GM21381 (cell line): ENCODE data around the gene CYP2A7.
"Not testable (repeated sequence)": the region's sequence is repeated elsewhere in the genome, so short reads cannot be mapped to it uniquely, and the experiment has no call there.

ENCODE experiments used
- ATAC-seq: cut with Tn5 transposase; IDR thresholded peaks from one replicate; pipeline ENCODE4 v1.9.1; 2021; ENCODE audit warnings: mild to moderate bottlenecking, moderate library complexity; ENCODE audit not compliant: unreplicated experiment

The CYP2A7 gene, protein sequence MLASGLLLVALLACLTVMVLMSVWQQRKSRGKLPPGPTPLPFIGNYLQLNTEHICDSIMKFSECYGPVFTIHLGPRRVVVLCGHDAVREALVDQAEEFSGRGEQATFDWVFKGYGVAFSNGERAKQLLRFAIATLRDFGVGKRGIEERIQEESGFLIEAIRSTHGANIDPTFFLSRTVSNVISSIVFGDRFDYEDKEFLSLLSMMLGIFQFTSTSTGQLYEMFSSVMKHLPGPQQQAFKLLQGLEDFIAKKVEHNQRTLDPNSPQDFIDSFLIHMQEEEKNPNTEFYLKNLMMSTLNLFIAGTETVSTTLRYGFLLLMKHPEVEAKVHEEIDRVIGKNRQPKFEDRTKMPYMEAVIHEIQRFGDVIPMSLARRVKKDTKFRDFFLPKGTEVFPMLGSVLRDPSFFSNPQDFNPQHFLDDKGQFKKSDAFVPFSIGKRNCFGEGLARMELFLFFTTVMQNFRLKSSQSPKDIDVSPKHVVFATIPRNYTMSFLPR

DNA sequence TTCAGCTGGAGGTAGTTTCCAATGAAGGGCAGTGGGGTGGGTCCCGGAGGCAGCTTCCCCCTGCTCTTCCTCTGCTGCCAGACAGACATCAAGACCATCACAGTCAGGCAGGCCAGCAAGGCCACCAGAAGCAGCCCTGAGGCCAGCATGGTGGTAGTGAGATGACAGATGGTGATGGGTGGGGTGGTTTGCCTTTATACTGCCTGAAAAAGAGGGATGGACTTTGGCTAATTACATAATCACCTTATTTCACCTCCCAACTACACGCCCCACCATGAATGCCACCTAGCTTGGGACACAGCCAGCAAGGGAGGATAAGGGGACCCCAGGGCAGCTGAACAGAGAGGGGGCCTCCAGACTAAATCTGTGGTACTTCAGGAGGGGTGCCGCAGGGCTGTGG lies at the start of gene CYP2A7:
Gene CYP2A7, minus strand, starts transcription at position 170 of the 400 bp plus-strand sequence. Its CDS starts 21 bp downstream, at position 149.
- not testable (repeated sequence) for ATAC-seq

DNA sequence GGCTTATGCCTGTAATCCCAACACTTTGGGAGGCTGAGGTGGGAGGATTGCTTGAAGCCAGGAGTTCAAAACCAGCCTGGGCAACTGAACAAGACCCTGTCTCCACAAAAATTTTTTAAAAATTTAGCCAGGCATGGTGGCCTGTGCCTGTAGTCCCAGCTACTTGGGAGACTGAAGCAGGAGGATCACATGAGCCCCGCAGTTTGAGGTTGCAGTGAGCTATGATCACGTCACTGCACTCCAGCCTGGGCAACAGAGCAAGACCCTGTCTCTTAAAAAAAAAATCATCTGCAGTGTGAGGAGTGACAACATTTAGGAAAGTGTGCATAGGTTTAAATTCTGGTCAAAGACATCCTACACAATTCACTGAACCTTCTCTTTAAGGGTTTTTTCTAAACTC lies 48.8 kb upstream of the CYP2A7 start:
- ATAC-seq: not testable (repeated sequence)

DNA sequence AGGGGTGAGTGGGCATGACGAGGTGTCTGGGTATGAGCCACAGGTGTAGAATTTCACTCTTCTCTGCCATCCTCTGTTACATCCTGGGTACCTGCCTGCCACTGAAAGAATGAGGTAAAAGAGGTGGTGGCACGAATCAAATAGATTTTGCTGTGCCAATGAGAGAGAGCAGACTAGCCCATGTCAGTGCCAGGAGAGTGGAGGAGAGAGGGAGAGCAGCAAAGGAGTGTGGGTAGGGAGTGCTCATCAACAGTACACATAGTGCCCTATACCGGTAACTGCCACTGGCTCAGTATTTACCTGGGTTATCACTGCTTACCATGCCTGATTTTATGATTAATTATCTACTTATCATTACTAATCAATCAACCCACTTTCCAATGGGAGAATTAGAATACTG lies 47.9 kb upstream of the CYP2A7 start:
- not testable (repeated sequence) for ATAC-seq

DNA sequence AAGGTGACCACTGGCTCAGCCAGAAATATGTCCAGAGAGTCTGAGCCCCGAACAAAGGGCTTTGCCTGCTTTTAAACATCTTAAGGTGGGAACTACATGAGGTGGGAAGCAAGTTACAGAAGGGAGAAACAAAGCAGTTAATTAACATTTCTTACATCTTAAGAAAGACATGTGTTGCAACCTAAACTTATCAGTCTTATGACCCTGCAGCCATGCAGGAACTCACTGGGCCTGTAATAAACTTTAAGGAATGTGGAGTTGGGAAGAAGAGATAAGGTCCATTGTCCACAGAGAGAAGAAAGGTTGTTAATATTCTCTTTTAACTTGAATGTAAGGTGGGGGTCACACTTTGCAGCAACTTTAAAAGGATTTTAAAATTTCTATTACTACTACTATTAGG lies 46.8 kb upstream of the CYP2A7 start:
- ATAC-seq: no peak

DNA sequence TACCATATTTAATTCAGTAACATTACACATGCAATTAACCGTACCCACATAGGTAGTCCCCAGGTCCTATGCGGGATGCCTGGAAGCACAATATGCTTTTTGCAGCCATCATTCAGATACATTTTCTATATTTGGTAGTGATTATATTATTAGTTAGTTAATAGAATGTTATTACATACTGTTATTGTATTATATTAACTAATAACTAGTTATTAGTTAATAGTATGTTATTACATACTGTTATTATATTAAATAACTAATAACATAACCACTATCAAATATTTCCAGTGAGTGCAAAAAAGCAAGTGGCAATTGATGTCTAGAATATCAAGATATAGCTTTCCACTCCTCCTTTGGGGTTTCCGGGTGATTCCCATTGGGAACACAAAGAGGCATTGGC lies 45.5 kb upstream of the CYP2A7 start:
- no peak for ATAC-seq

DNA sequence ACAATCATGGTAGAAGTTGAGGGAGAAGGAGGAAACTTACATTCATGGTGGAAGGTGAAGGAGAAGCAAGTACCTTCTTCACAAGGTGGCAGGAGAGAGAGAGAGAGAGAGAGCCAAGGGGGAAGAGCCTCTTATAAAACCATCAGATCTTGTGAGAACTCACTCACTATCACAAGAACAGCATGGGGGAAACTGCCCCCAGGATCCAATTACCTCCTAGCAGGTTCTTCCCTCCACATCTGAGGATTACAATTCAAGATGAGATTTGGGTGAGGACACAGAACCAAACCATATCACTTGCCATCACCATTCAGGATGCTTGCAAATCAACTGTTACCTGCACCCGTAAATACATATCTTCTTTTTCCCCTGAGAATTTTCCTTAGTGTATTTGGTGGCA lies 44.2 kb upstream of the CYP2A7 start:
- not testable (repeated sequence) for ATAC-seq

DNA sequence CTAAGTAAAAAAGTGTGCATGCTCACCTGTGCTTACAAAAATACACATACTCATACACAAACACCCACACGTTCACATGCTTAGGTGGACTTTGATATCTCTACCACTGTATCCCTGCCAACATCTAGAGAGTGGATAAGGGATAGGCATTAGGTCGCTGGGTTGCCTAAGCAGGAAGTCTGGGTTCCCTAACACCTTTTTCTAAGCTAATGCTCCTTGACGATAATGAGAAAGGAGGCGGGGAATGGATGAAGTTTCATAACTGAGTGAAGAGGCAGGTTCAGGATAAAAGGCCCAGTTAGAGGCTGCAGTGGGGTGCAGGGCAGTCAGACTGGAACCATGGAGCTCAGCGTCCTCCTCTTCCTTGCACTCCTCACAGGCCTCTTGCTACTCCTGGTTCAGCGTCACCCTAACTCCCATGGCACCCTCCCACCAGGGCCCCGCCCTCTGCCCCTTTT lies 41.9 kb upstream of the CYP2A7 start:
- no peak for ATAC-seq

DNA sequence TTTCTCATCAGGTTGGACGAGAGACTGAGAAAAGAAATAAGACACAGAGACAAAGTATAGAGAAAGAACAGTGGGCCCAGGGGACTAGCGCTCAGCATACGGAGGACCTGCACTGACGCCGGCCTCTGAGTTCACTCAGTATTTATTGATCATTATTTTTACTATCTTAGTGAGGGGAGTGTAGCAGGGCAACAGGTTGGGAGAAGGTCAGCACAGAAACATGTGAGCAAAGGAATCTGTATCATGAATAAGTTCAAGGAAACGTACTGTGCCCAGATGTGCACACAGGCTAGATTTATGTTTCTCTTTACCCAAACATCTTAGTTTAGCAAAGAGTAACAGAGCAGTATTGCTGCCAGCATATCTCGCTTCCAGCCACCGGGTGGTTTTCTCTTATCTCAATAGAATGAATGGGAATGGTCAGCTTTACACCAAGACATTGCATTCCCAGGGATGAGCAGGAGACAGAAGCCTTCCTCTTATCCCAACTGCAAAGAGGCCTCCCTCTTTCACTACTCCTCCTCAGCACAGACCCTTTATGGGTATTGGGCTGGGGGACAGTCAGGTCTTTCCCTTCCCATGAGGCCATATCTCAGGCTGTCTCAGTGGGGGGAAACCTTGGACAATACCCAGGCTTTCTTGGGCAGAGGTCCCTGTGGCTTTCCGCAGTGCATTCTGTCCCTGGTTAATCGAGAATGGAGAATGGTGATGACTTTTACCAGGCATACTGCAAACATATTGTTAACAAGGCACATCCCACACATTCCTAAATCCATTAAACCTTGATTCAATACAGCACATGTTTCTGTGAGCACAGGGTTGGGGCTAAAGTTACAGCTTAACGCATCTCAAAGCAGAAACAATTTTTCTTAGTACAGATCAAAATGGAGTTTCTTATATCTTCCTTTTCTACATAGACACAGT lies 40.5 kb upstream of the CYP2A7 start:
- ATAC-seq: not testable (repeated sequence)

DNA sequence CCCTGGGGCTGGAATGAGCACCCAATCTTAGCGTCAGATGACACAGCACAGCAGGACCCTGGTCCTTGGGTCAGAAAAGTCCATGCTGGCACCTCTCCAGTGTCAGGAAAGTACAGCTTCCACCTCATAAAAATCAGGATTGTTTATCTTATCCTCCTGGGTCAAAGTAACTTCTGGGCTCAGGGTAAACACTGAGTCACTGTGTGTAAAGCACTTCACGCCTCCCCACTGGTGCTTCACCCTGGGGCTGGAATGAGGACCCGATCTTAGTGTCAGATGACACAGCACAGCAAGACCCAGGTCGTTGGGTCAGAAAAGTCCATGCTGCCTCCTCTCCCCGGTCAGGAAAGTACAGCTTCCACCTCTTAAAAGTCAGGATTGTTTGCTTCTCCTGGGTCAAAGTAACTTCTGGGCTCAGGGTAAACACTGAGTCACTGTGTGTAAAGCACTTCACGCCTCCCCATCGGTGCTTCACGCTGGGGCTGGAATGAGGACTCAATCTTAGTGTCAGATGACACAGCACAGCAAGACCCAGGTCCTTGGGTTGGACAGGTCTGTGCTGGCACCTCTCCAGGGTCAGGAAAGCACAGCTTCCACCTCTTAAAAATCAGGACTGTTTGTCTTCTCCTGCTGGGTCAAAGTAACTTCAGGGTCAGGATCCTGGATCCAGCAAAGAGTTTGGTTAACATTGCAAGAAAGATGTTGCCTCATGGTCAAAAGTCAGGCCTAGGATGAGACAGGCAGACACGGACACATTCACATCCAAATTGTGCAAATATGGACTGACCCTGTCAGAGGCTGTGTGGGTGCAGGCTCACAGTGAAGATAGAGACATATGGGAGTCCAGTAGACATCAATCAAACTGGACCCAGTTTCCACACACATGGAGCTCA lies 39.2 kb upstream of the CYP2A7 start:
- no peak for ATAC-seq

DNA sequence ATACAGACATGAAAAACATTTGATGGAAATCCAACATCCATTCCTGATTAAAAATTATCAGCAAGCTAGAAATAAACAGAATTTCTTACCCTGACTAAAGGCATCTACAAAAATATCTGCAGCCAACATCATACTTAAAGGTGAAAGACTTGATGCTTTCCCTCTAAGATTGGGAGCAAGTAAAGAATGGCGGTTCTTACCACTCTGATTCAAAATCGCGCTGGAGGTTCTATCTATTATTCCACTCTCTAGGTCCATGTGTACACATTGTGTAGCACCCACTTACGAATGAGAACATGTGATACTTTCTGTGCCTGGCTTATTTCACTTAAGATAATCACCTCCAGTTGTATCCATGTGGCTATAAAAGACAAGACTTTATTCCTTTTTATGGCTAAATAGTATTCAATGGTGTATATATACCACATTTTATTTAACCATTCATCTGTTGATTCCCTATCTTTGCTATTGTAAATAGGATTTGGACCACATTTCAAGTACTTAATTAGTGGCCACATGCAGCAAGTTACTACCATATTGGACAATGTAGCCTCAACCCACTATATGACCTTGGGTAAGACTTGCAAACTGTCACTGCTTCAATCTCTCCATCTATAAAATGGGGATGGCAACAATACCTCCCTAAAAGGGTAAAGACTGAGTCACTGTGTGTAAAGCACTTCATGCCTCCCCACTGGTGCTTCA lies 38.4 kb upstream of the CYP2A7 start:
- no peak for ATAC-seq

DNA sequence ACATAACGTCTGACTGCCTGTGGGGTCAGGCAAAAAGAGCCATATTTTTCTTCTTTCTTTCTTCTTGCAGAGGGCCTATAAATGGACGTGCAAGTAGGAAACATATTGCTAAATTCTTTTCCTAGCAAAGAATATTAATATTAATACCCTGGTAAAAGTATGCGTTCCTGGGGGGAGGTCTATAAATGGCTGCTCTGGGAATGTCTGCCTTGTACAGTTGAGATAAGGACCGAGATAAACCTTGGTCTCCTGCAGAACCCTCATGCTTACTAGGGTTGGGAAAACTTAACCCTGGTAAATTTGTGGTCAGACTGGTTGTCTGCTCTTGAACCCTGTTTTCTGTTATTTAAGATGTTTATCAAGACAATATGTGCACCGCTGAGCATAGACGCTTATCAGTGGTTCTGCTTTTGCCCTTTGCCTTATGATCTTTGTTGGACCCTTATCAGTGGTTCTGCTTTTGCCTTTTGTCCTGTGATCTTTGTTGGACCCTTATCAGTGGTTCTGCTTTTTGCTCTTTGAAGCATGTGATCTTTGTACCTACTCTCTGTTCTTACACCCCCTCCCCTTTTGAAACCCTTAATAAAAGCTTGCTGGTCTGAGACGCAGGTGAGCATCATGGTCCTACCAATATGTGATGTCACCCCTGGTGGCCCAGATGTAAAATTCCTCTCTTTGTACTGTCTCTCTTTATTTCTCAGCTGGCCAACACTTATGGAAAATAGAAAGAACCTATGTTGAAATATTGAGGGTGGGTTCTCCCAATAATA lies 37.7 kb upstream of the CYP2A7 start:
- ATAC-seq: not testable (repeated sequence)

DNA sequence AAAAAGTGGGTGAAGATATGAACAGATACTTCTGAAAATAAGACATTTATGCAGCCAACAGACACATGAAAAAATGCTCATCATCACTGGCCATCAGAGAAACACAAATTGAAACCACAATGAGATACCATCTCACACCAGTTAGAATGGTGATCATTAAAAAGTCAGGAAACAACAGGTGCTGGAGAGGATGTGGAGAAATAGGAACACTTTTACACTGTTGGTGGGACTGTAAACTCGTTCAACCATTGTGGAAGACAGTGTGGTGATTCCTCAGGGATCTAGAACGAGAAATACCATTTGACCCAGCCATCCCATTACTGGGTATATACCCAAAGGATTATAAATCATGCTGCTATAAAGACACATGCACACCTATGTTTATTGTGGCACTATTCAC lies 36.3 kb upstream of the CYP2A7 start:
- ATAC-seq: not testable (repeated sequence)

DNA sequence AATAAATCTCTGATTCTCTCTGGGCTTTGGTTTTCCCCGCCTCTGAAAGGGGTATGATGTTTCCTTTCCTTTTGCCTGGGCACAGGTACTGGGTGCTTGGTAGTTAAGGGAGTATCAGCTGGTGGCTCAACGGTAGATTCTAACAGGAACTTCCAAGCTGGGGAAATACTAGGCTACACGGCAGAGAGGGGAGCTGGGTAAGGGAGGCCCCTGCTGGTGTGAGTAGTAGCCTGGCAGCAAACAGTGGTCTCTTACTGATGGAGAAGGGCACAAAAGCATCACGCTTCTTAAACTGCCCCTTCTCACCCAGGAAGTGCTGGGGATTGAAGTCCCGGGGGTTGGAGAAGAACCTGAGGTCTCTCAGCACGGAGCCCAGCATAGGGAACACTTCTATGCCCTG lies 26.9 kb upstream of the CYP2A7 start:
- no peak for ATAC-seq

DNA sequence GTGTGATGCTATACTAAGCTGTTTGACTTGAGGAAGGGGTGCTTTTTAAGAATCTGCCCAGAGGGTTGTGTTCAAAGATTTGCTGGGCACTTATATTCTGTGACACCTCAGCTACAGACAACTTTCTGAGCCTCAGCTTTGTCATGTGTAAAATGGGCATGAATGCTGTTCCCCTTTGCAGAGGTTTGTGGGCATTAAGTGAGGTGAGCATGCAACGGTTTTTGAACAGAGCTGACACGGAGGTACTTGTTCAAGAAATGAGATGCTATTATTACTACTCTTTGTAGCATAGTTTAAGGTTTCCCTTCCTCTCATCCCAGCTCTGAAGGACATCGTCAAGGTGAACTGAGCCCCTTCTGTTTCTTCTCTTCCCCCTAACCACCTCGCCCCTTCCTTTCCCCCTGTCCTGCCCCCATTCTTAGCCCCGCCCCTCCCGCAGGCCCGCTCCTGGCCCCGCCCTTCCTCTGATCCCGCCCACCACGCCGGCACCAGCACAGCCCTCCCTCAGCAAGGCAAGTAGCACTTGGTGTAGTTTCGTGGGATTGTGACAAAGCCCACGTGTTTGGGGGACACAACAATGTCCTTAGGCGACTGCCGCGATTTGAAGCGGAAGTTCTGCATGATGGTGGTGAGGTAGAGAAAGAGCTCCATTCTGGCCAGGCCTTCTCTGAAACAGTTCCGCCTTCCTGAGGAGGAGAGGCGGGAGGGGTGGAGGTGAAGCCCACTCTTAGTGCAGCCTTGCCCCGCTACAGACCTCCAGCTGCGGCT lies 26.1 kb upstream of the CYP2A7 start:
- ATAC-seq: no peak

DNA sequence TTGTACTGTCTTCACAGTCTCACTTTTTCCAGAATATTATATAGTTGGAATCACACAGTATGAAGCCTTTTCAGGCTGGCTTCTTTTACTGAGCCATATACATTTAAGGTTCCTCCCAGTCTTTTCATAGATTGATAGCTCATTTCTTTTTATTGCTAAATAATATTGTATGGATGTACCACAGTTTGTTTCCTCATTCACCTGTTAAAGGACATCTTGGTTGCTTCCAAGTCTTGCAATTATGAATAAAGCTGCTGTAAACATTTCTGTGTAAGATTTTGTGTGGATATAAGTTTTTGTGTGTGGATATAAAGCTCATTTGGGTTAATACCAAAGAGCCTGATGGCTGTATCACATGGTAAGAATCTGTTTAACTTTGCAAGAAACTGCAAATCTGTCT lies 24.5 kb upstream of the CYP2A7 start:
- ATAC-seq: no peak

DNA sequence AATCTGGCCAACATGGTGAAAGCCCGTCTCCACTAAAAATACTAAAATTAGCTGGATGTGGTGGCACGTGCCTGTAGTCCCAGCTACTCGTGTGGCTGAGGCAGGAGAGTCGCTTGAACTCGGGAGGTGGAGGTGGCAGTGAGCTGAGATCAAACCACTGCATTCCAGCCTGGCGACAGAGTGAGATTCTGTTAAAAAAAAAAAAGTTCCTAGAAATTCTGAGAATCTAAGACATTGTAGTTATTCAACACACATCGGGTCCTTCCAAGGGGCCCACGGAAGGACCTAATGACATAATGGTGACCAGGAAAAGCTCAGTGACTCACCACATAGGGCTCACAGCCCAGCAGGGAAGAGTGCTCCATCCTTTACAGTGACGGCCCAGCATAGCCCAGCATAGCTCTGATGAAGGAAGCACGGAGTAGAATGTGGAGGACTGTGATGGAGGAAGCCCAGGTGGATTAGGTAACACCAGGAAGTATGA lies 22.7 kb upstream of the CYP2A7 start:
- not testable (repeated sequence) for ATAC-seq

DNA sequence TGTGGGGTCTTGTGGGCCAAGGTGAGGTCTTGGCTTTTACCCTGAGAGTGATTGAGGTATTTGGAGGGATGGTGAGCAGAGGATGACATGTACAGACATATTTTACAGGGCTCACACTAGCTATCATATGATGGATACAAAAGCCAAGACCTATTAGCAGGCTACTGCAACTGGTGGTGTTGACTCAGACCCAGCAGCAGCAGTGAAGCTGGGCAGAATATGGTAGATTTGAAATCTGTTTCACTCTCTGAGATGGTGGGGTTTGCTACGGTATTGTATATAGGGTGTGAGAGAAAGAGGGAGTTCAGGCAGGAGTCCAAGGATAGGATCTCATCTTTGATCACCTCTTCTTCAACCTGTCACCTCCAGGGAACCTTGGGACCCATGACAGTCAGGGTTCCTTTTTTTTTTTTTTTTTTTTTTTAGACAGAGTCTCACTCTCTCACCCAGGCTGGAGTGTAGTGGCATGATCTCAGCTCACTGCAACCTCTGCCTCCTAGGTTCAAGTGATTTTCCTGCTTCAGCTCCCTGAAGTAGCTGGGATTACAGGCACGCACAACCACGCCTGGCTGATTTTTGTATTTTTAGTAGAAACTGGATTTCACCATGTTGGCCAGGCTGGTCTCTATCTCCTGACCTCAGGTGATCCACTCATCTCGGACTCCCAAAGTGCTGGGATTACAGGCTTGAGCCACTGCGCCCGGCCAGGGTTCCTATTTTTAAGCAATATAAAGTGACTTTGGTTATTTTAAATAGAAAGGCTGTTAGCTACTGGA lies 20.1 kb upstream of the CYP2A7 start:
- ATAC-seq: not testable (repeated sequence)
